OCI-LY3 (cell line): ENCODE data around the gene CRX.

Experiments used
- EZH2phosphoT487 ChIP-seq: fragments of 200-600 bp; shearing (Covaris generic); IDR thresholded peaks from 2 replicates; pipeline ENCODE4 v1.6.1; 2018; ENCODE audit warnings: antibody characterized with exemption, mixed run types, low read depth
- TF ChIP-seq, protein P1 (sequence below): fragments of 200-600, 300-600 bp; sonication (generic); IDR thresholded peaks from 2 replicates; pipeline ENCODE4 v1.5.1; 2014; ENCODE audit warnings: antibody characterized with exemption, low read length, low read depth

DNA sequence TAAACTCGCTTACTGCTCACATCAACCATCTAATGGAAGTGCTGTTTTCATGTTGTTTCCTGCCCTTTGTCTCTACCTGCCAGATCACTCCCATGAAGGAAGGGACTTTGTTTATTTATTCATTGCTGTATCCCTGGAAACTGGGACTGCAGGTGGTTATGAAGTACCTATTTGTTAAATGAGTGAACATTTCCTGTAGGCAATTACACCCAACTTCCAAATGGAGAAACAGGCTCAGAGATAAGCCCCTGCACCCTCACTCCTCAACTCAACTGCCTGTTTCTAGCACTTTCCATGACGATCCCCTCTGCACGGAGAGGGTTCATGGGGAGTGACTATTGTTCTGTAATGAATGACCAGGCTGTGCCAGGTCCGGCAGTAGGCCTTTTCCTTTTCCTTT, 45.2 kb upstream of the CRX start:
- TF ChIP-seq, protein P1, sequence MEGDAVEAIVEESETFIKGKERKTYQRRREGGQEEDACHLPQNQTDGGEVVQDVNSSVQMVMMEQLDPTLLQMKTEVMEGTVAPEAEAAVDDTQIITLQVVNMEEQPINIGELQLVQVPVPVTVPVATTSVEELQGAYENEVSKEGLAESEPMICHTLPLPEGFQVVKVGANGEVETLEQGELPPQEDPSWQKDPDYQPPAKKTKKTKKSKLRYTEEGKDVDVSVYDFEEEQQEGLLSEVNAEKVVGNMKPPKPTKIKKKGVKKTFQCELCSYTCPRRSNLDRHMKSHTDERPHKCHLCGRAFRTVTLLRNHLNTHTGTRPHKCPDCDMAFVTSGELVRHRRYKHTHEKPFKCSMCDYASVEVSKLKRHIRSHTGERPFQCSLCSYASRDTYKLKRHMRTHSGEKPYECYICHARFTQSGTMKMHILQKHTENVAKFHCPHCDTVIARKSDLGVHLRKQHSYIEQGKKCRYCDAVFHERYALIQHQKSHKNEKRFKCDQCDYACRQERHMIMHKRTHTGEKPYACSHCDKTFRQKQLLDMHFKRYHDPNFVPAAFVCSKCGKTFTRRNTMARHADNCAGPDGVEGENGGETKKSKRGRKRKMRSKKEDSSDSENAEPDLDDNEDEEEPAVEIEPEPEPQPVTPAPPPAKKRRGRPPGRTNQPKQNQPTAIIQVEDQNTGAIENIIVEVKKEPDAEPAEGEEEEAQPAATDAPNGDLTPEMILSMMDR: no peak
- no peak for TF ChIP-seq EZH2phosphoT487
